ENCODE data around the gene SLC66A1.

- TF ChIP-seq POLR2A (IDR thresholded peaks at IDR 0.05; ENCODE audit: low read length) = no peak
- TF ChIP-seq GATA1 (IDR thresholded peaks at IDR 0.05; ENCODE audit: low read depth, low read length) = no peak
Measured at GRCh38 chr1:19353596-19353995, 41.5 kb downstream of the SLC66A1 start.

Data from erythroblast (primary cell).